ENCODE measurements around the gene NBEA.
"Not testable (repeated sequence)": the region's sequence is repeated elsewhere in the genome, so short reads cannot be mapped to it uniquely, and the experiment has no call there.

NBEA gene

DNA sequence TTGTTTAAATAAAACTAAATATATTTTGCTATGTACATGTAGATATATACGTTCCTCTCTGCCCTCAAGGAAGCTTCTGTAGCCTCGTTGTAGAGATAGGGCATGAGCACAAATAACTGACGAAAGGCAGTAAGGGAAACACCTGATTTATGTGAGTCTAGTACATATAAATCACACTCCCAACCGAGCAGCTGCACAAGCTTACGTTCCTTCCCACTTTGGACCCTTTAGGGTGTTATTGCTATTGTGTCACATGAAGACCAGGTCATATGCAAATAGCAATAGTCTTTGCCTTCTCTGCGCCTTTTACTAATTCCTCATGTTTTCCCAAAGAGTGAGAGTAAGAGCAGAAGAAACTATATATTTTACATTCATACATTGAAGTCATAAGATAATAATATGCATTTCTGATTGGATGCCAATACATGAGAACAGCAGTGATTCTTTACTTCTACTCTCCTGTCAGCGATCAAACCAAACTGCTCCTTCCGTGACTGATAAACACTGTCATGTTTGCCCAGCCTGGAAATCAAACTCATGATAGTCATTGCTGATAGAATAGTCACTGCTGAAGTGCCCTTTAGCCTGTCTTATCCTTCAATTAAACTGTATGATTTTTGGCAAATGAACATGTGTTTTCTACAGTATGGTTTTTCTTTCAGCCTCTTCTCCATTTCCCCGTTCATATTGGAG, 661.7 kb downstream of the NBEA start:
- DNase-seq, result no peak

DNA sequence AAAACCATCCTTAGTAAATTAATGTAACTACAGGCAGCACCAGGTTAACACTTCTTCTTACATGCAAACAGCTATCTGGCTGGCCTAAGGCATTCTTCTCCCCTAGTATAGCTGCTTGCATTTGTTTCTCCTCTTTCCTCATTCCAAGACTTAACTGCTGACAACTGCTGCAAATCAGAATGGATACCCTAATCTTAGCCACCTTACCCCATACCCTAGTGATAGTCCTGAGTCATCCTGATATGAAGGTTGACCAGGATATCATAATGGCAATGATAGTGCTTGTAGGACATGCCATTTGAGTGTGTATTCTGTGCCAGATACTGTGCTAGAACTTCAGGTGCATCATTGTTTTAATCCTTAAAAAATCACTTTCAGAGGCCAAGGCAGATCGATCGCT, 672.6 kb downstream of the NBEA start:
- DNase-seq, result no peak

DNA sequence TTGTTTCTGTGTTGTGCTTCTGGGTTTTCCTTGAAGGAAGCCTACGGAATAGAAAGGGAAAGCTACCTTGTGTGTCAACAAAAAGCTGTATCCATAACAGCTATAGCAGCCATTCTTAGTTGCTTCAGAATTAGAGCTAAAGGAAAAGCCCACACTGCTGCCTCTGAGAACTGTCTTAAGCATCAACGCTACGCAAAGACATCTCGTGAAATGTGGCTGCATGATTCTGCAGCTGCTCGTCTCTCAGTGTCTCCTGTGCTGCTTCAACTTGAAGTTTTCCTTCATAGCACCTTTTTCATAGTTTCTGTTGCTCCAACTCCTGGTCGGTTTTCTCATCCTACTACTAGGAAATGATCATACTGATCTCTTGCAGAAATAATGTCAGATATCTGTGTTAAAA, 675.4 kb downstream of the NBEA start:
- DNase-seq, result no peak

DNA sequence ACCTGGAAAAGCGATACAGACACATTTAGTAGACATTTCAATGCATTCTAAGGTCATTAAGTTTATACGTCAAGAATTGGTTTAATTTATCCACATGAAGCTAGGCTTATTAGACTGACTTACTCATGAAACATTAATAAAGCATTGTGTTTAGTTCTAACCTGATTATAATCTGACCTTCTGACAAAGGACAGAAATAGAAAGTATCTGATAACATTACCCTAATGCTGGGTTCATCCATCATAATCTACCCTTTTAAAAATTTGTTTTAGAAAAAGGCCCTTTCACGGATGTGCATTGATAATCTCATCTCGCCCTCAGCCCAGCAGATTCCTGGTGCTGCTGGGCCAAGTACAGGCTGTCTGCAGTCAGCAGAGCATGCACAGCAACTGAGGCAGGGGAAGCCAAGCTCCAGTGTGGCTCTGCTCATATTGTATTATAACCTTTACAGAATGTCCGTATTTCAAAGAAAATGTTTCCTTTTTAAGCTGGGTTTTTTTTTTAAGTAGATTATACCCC, 676.6 kb downstream of the NBEA start:
- DNase-seq, result no peak

DNA sequence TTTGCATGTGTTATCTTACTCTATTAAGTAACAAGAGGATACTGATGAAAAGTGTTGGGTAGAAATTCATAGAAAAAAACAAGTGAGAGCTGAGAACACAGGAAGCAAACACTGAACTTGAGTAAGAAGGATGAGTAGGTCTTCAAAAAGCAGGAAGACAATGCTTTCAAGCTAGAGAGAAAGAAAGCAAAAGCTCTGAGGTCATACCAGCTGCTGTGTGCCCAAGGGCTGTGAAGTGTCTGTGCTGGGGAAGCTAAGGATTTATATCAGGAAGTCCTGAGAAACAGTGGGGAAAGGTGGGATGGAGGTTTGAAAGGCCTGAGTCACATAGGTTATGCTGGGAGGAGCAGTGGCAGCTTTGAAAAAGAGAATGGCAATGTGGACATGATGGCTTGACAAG, 679.9 kb downstream of the NBEA start:
- DNase-seq, result no peak

DNA sequence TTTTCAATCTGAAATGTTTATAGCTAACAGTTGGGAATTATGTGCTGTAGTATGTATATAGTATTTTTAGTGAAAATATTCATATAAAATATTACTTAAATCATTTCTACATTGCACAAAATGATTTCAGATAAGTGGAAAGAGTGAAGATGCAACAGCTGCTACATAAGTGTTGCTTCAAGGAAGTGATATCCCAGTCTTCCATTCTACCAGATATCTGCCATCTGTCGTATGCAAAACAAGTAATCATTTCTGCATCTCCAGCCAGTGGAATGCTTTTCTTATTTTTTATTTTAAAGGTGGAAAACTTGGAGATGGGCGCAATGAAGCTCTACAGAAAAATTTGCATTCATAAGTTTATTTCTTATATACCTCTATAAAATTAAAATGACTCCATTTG, 687.0 kb downstream of the NBEA start:
- no peak for DNase-seq

DNA sequence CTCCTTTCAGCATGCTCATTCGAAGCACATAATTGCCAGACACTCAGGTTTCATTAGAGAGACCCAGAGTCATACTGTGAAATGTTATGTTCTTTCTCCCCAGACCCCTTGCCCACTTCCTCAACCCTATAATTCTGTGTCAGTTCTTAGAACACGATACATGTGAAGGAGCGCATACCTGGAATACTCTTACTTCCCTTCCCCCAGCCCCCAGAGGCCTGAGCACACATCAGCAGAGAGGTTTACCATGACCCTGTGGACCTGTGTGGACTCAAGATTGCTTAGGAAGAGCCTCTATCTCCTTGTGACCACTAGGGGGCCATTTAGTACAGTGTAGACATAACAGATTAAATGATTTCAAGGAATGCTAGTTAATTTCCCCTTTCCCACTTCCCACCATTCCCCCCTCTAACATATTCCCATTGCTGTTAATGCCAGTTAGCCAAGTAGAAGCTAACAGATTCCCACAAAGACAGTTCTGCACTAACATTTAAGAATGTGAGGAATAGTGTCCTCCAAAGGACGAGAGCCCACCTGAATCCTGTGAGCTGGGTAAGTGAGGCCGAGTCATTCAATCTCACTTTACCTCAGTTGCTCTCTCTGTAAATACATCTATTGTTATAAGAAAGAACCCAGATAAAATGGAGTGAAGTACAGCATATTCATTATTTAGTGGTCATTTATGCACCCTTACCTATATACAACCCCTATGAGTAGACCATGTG, 688.6 kb downstream of the NBEA start:
- DNase-seq, result peak; percentile 22

DNA sequence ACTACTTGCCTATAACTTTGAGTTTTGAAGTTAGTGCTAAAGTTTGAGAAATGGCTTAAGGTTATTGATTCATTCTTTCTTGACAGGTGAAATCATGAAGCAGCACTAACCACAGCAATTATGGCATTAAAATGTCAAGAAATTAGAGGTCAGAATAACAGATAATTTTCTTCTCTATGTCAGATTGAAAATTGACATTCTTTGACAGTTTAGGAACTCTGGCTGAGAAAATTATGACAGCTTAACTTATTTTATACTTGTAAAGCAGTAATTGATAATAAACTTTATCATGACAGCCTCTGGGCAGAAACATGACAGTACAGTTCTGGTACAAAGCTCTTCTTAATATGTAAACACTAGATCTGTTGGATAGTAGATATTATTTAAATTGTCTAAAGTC, 689.6 kb downstream of the NBEA start:
- DNase-seq, result no peak

DNA sequence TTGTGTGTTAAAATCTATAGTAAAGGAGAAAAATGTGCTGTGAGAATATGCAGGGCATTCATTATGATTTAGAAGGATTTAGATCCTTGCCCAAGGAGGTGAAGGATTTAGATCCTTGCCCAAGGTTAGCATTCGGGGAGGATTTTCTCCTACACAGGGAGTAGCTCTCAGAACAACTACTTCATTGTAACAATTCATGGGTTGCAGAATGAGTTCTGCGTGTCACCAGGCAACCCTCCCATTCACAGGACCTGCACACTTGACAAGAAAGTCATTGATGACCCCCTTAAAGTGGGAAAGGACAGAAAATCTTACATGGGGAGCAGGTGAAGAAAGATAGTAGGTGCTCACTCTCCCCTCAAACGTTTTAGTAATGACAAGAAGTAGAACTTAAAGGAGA, 701.6 kb downstream of the NBEA start:
- no peak for DNase-seq

DNA sequence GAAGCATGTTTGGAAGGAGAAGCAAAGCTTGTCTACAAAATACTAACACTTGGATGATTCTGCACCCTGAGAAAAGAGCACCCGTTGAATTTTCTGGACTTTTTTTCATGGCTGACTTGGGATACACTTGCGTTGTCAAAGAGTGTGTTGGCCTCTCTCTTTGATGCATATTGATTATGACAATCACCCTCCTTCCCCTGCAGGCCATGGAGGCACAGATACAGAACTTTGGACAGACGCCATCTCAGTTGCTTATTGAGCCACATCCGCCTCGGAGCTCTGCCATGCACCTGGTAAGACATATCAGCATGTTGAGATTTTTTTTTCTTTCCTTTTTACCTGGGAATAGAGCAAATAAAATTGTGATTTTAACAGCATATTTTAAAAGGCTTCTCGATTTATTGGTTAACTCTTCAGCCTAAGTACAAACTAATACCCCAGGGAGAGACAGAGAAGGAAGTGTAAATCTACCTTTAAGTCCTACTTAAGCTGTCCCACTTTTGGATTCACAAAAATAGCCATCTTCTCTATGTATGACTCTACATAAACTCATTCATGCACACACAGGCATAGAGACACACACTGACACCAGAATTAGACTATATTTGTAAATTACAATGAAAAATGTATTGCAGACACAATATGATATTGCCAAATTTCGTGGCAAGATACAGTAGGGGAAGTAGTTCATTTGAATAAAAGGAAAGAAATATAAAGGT, 704.1 kb downstream of the NBEA start:
- no peak for DNase-seq

DNA sequence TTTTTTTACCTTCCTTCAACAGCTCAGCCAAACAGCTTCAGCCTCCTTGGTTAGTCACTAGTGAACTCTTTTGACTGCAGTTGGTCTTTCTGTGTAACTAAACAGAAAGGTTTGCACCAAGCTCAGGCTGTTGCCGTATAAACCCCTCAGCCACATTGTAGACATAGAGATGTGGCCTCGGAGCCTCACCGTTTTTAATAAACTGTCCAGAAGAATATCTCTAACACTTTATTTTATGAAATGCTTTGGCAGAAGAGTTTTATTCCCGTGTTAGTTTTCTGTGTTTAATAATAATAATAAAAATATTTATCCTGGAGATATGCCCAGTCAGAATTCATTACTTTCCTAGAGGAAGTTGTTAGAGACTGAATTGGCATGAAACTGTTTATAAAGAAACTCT, 706.1 kb downstream of the NBEA start:
- no peak for DNase-seq

DNA sequence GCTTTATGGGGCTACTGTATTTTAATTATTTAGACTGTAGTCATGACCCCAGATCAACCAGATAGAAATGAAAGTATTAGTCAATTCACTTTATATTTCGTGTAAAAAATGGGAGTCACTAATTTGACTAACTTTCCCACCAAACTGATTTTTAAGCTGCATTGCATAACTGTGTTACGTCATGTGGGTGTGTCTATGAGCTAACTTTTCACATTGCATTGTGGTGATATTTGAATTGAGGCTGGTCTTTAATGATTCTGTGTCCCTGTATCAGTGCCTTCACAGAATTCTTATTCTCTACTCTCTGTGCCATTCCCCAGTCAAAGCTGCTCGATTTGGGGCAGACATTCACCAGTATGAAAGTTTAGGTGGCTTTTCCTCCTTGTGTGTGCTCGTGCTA, 707.1 kb downstream of the NBEA start:
- DNase-seq, result no peak

DNA sequence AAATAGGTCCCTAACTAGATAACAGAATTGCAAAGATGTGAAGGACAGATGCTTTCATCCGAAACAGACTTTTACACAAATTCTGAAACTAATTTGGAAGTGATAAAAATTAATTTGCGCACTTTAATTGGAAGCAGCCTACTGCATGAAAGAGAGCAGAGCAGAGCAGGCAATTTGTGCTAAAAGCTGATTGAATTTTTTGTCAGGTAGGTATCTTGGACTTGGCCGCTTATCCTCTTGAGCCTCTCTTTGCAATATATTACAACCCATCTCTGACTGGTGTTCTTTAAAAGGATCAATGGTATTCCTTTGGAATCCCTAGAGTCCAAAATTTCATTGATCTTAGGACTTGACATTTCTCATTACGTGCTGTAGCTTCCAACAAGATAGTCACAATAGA, 717.7 kb downstream of the NBEA start:
- DNase-seq, result no peak

DNA sequence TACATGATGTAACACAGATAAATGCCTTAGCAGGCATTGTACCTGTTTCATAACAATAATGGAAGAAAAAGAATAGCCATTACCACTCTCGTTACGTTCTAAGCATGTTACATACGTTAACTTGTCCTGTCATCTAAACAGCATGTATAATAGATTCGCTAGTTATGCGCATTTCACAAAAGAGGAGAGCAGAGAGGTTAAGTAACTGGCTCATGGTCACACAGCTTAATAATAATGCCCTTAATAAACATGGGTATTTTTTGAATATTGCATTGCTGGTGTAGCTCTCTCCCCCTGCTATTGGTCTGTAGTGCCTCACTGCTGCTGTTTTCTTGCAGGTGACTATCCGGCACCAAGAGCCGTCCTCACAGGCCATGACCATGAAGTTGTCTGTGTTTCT, 722.7 kb downstream of the NBEA start:
- no peak for DNase-seq

DNA sequence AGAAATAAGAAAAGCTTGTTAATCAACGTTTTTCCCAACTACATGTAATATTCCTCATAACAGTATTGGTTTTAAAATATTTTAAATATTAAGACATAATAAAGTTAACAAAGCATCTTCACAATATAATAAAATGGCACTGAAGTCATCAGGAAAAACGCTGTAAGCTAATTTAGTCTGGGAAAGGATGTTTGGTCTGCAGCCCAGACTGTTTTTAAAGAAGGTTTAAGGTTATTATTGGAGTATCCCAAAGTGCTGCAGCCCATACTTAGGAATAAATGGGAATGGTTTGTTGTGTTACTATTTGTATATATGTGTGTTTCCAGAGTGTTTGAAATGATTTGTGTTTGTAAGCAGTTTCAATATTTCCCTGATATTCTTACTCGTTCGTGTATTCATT, 727.3 kb downstream of the NBEA start:
- no peak for DNase-seq

DNA sequence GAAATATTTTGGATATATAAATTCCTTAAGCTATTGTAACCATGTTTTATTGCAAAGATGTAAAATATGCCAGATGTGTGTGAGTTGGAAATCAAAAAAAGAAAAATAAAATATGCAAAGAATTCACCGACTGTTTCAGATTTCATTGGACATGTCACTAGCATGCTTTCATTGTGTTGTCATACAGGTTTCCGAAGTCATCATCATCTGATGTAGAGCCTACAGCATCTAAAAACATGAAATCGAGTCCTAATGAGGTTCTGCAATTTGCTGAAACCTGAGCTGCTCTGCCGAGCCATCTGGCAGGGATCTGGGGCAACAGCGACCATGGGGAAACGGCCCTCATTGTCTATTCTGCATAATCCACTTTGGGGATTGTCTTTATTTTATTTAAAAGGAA, 730.5 kb downstream of the NBEA start:
- DNase-seq, result no peak

DNA sequence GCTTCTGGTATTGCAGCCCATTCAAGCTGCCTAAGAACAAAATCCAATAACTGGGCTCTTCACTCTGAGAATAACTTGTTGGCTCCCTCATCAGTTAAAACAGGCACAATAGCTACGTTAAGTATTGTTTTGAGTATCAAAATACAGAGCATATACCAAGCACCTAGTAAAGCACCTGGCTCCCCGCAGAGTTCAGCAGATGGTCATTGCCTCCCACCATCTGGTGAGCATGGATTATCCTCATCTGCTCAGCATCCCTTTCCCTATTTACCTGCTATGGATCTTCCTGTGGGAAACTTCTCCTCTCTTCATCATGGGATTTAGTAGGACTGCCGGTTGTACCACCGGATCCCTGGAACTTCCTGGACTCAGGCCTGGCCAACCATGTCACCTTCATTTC, 733.6 kb downstream of the NBEA start:
- DNase-seq, result peak; percentile 49

DNA sequence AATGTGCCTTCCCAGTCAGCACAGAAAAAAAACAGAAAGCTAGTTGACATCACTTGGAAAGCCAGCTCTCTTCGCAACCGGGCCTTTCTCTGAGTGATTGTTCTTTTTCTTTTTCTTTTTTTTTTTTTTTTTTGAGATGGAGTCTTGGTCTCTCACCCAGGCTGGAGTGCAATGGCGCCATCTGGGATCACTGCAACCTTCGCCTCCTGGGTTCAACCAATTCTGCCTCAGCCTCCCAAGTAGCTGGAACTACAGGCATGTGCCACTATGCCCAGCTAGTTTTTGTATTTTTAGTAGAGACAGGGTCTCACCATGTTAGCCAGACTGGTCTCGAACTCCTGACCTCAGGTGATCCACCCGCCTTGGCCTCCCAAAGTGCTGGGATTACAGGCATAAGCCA, 735.8 kb downstream of the NBEA start:
- not testable (repeated sequence) for DNase-seq

DNA sequence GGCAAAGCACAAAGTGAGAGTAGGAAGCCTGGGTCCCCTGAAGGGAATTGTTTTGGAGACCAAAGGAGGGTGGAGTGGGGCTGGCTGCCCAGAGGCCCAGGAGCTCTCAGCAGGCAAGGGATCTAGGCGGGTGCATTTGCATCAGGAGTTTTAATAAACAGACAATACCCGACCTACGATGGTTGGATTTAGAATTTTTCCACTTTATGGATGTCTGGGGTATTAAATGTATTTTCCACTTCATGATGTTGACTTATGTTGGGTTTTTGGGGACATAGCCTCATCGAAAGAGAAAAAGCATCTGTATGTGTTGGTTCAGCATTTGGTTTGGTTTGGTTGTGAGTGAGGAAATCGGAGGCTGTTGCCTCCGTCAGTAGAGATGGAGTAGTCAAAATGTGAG, 739.6 kb downstream of the NBEA start:
- DNase-seq, result no peak

DNA sequence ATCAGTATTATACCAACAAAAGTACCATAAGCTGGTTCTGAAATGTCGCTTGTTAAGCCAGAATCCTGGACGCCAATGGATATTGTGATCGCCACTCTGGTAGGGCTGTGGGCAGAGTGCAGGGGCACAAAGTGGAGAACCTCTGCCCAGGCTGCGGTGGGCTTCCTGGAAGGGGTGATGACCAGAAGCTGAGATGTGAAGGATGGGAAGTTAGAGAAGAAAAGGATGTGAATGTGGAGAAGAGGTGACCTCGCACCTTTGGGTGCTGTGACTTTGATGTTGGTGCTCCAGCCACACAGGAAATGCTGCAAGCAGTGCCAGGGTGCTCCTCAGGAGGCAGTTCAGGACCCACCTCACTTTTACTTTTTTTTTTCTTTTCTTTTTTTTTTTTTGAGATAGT, 742.4 kb downstream of the NBEA start:
- no peak for DNase-seq

DNA sequence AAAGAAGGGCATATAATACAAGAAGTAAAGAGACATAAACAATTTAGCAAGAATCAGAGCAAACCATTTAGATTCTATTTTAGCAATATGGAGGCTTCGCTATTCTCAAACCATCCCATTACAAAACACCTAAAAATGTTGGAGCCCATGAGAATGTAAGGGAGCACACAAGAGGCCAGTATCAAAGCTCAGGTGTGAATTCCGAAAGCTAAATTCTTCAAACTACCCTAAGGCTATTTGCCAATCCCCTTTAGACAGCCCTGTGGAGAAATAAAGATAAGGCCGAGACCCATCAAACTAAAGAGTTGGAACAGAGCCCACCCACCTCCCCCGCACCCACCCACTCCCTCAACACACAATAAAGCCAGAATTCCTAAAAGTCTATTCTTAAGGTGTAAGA, 745.3 kb downstream of the NBEA start:
- no peak for DNase-seq

DNA sequence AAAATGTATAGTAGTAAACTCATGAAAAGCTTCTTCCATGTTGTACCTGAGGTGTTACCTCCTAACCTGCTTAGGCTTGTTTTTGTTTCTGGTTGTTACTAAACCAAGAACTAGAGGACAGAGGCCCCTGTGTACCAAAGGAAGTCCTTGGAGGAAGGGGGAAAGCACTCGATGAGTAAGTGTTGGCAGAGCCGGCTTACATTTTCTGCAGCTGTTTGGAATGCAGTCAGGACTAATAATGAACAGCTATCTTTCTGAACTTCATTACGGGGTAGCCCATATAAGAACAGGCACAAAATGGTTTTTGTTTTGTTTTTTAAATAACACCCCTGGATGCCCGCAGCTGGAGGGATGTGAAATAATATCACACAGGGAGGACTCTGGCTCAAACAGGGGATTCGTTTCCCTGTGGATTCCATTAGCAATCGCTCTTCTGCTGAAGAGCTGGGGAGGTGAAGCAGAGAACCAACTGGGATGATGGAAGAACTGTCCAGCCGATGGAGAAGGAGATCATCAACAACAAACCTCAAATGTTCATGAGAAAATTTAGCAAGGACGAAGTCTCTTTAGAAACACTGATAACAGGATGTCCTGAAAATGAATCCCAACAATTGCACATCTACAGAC, 748.6 kb downstream of the NBEA start:
- no peak for DNase-seq

DNA sequence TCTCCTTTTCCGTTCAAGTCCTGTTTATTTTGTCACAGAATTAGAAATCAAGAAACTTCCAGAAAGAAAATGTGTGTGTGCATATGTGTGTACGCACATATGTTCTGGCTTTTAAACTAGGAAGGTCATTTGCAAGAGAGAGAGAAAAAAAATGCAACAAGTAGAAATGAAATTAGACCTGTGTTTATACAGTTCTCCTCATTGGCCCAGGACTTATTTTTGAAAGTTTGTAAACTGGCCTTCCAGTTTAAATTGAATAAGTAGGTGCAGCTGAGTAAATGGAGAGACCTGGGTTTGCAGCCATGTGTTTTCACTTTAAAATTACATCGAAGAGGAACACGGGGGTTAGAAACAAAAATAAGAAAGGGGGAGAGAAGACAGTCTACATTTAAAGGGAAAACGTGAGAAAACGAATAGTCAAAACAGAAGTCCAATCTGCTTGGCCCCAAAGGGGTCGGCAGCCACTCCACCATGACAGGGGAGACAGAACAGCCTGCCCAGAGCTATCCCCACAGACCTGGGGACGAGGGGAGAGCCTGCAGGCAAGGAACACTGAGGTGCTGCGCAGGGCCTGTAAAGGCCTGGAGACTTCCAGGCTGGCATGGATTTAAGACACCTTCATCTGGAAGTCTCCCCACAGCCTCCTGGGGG, 751.2 kb downstream of the NBEA start:
- no peak for DNase-seq
